Sciatic nerve (tissue), 2 donors: Measurements from ENCODE around the gene CAMK2B. TPM values are rescaled to one million over a fixed set of nuclear protein-coding genes. Genes with fewer than 3 reads are reported as not detected.
A peak's percentile ranks its signal among the peaks of the same experiment; 100 is the strongest.

Experiments
- ATAC-seq: fragments of 200-7000 bp; cut with Tn5 transposase; one replicate; pipeline ENCODE4 v1.9.1; 2020; ENCODE audit warnings: mild to moderate bottlenecking, moderate library complexity
- DNase-seq: peaks from one replicate; pipeline ENCODE4 v3.0.0-alpha.2; 2020; ENCODE audit warnings: low spot score
- intact Hi-C: fragments of 100-400 bp; cut with DNase I; formaldehyde crosslinking; loops from one replicate; pipeline ENCODE4 v1.14.2; 2022
- total RNA-seq: library from RNA; stranded (reverse); fragmentation: NEBNext Ultra II Directional; extraction: Animal tissue kit (Norgen Biotek cat#: 25700); gene quantifications from one replicate; pipeline ENCODE4 v1.2.1, GENCODE V29; 2021
- donor health status: DM: no; HTN: no; CAD: no.
- donor health status: DM: no; HTN: no; CAD: no.

CAMK2B gene
- total RNA-seq = 26.9 TPM

DNA sequence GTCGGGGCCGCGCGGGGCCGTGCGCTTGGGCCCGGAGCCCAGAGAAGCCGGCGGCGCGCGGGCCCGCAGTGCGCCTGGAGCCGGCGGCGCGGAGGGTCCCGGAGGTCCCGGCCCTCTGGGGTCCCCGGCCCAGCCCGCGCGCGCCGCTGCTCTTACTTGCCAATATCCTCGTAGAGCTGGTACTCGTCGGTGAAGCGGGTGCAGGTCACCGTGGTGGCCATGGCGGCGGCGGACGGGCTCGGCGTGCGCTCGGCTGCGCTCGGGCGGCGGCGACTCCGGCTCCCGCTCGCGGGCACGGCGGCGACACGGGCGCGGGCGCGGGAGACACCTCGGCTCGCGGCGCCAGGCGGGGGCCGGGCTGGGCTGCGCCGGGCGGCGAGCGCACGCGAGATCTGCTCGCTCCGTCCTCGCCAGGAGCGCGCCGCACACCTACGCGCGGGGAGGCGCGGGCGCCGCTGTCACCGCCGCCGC, at the start of gene CAMK2B:
Gene CAMK2B (minus strand): TSS at position 394 of the 471 bp plus-strand sequence. CDS start 173 bp downstream, at position 221.
- intact Hi-C loops = no loop called here
- DNase-seq (no peak), ATAC-seq (no peak)

DNA sequence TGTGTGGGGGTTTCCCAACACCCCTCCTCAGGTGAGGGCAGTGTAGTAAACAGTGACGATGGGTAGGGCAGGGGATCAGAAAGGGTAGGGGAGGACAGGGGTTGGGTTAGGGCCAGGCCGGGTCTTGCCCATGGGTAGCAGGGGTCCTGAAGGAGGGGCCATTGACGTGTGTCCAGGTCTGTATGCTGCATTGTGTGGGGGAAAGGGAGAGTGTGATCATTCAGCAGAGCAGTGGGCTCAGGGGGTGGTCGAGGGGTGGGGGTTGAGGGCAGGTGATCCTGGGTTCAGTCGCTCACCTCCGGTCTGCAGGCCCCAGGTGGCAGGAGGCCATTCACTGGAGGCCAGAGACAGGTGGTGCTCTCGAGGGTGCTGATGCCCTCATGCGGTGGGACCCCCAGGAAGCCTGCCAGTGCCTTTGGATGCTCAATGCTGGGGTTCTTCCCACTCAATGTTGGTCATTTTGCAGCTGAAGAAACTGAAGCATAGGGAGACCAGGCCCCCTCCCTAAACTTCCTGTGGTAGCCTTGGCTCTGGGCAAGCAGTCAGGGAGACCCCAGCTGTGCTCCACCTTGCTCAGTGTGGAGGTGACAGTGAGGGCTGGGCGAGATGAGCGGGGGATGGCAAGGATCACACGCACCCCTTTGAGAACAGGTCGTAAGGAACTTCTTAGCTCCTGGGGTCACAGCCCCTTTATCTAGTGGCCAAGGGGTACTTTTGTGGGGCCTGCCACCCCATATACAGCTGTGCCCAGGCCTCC, 48.8 kb upstream of the CAMK2B start:
- intact Hi-C loops = no loop called here
- no peak for DNase-seq
- ATAC-seq = no peak

DNA sequence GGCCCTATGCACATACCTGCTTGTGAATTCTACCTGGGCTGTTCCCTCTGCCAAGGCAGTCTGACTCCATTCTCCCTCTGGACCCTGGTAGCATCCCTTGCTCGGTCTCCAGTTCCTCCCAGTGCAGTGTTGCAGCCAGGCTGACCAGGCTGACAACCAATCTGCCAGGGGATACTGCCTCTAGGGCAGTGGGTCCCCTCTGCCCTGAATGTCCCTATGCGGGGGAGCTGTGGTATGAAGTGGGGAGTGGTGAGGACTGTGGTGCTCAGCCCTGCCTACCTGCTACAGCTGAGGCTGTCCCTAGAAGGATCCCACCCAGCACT, 48.0 kb upstream of the CAMK2B start:
- DNase-seq (no peak), ATAC-seq (no peak)
- intact Hi-C loops = no loop called here

DNA sequence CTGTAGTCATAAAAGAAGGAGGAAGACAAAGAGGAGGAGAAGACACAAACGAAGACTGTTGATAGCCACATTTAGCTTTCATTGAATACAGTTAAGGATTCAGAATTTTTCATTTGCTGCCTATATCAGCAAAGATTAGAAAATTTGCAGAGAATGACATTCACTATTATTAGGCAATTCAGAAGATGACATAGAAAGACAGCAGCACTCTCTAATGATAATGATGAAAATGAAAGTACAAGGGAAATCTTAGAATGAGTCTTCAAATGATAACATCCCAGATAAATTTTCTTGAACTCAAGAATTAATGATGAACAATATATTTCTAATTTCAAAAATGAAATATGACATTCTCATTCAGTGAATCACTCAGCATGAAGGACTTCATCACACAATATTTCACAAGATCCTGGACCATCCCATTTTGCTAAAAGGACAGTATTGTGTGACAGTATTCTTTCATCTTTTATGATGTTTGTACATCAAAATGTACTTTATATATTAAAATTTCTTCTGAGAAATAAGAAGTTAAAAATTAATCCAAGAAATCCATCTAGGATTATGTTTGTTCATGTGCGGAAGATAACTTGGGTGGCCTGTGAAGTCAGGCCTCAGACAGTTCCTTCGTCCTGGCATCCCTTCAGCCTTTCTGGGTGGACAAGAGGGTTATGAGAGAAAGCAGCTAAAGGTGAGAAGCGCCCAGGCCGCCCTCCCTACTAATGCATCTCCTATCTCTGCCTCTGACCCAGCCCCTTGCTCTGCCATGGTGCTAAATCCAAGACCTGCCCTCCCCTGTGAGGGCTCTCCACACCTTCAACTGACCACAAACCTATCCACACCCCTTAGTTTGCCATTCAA, 47.4 kb upstream of the CAMK2B start:
- no peak for ATAC-seq
- intact Hi-C loops = no loop called here

DNA sequence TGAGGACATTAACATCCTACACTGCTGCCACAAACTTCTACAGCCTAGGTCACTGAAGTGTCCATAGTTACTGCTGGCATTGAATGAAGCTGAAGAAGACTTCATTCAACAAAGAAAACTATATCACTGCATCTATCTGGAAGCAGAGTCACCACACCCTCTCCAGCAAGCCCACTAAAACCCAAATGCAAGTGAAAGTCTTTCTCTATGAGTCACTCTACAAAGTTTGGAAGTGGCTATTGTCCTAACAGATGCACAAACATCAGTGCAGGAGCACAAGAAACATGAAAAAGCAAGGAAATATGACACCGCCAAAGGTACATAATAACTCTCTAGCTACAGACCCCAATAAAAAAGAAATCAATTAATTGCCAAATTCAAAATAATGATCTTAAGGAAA, 43.5 kb upstream of the CAMK2B start:
- intact Hi-C loops = no loop called here
- DNase-seq (no peak), ATAC-seq (no peak)

More for the DNA sequence above, 47.4 kb upstream of the CAMK2B start:
- no peak for DNase-seq

DNA sequence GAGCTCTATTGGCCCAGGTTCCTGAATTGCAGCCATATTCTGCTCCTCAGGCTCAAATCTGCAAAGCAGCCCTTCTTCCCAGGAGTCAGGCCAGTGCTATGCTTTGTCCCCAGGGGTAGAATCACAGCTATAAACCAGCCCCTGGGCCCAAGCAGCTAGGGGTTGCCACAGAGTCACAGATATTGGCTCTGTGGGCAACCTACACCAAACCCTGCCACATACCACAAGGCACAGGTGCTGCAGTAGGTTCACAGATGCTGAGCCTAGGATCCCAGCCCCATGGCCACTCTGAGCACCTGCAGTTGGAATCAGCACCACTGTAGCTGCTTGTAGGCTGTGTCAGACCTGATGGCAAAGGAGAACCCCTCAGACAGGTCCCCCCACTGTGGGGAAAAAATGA, 43.1 kb upstream of the CAMK2B start:
- no peak for ATAC-seq
- intact Hi-C loops = no loop called here
- no peak for DNase-seq

DNA sequence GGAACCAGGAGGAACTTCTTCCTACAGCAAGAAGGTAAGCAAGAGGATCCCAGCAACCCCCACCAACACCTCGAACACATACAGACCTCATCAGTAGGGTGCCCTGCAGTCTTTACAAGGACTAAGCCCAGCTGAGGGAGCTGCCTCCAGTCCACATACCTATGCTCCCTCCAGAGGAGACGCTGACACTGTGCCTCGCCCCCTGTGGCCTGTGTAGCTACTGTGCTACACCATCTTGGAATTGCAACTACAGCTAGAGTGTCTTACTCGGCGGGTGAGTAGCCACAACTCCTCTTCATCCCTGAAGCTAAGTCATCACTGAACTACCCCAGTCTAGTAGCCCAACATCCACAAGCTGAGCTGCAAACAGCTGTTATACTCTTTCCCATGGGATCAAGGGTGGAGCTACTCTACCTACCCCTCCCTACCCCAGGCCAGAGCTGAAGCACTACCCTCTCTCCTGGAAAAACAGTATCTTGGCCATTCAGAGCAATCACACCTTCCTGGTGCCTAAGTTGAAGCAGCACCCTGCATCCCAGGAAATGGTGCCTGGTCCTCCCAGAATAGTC, 42.2 kb upstream of the CAMK2B start:
- DNase-seq = no peak
- intact Hi-C loops = no loop called here
- no peak for ATAC-seq

DNA sequence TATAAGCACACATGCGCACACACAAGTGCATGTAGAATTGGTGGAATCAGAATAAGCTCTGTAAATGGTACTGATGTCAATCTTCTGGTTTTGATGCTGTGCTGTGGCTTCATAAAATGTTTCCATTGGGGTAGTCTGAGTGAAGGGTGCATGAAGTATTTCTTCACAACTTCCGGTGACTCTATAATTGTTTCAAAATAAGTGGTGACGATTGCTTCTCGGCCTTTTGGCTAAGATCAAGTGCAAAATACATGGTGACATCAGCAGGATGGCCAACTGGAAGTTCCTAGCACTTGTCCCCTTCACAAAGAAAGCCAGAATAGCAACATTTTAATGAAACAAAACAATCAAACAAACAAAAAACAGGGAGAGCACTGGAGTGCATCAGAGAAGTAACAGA, 41.6 kb upstream of the CAMK2B start:
- intact Hi-C loops = no loop called here
- ATAC-seq (no peak), DNase-seq (no peak)

DNA sequence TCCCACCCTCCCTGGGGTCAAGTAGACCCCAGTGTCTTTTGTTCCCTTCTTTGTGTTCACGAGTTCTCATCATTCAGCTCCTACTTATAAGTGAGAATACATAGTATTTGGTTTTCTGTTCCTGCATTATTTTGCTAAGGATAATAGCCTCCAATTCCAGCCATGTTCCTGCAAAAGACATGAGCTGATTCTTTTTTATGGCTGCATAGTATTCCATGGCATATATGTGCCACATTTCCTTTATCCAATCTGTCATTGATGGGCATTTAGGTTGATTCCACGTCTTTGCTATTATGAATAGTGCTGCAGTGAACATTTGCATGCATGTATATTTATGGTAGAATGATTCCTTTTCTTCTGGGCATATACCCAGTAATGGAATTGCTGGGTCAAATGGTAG, 28.3 kb upstream of the CAMK2B start:
- ATAC-seq (no peak), DNase-seq (no peak)
- intact Hi-C loops = no loop called here

DNA sequence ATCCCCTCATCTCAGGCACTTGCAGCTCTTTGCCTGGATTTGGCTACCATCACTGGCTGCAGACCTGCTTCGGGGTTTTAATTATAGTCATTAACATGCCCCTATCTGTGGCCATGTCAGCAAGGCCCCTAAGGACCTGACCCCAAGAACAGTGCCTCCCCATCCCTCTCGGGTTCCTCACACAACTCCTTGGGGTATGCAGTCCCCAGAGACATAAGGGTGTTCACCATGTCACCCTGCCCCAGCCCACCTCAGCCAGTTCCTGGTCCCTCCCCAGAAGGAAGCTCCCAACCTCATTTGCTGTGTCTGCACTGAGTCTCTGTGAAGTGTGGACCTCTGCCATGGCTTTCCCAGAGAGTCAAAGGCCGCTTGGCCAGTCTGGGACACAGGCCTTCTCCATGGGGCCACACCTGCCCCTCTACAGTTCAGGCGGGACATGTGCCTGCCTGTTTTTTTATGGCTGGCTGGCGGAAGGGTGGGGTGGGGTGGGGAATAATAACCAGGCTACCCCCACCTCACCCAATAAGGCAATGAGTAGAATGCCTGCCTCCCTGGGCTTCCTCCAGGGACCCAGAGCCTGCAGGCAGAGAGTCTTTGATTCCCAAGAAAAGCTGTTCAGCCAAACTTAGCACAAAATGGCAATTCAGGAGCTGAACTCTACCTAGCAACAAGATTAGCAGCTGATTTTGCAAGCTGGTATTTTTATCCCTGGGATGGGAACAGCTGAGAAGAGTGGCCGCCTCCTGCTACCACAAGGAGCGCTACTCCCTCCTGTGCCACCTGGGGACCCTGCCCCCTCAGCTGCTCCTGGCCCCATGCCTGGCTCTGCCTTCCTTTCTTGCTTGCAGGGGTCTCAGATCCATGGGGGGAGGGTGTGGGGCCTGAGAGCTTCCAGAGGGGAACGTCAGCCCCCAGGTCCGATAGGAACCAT, 23.7 kb upstream of the CAMK2B start:
- intact Hi-C loops = no loop called here
- DNase-seq (no peak), ATAC-seq (no peak)

DNA sequence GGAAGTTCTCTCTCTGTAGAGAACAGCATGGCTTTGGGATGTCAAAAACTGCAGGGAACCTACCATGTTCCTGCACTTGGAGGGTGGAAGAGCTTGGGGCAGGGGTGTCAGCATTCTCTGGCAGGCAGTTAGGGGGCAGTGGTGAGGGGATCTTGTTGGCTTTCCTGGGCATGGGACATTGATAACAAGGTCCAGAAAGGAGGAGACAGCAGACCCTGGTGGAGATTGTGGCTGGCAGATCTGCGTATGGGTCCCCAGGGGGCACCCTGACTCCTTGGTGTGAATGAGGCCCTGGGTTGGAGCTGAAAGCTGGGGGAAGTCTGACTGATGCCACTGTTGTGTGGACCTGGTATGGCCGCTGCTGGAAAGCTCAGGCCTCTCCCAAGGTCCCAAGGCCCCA, 22.9 kb upstream of the CAMK2B start:
- DNase-seq = no peak
- intact Hi-C loops = no loop called here
- ATAC-seq = no peak

DNA sequence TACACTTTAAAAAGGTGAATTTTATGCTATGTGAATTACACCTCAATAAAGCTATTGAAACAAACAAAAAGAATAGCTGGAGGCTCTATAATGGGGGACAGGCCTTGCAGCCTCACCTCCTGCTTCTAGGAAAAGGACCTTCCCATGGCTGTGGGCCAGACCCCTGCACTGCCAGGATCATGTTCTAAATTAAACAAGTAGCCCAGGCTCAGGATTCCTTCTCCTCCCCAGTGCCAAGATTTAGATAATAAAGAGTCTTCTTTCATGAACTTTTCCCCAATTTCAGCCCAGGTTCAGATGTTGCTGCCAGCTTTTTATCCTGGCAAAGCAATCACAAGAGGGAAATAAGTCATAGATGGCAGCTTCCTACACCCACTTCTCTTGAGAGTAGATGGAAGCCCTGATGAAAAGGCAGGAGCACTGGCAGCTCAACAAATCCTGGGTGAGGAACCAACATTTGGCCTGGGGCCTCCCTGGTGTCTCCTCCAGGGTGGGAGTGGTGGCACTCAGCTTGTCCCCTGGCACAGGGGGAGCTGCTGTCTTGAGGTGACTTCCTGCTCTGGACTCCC, 22.2 kb upstream of the CAMK2B start:
- DNase-seq (no peak), ATAC-seq (no peak)
- intact Hi-C loops = no loop called here

DNA sequence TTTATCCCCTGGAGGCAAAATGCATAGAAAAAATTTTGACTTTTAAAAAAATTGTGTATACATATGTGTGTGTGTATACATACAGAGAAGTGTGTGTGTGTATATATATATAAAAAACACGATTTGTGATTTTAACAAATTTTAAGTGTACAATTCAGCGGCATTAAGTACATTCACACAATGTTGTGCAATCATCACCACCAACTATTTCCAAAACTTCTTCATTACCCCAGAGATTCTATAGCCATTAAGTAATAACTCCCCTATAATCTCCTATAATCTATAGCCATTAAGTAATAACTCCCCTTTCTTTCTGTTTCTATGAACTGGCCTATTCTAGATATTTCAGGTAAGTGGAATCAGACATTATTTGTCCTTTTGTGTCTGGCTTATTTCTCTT, 20.7 kb upstream of the CAMK2B start:
- DNase-seq (no peak), ATAC-seq (no peak)
- intact Hi-C loops = no loop called here

DNA sequence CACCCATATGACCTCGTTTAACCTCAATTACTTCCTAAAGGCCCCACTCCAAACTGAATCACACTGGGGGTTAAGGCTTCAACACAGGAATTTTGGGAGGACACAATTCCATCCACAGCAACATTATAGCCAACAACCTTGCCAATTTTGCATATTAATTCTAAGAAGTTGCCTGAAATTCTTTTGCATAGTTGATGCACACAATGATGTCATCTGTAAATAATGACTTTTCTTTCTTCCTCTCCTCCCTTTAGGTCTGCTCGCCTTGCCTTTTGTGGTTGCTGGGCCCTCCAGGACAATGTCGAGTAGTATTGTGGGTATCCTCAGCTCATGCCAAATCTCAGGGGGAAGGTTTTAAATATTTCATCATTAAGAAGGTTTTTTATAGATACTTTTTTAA, 16.0 kb upstream of the CAMK2B start:
- intact Hi-C loops = no loop called here
- ATAC-seq (no peak), DNase-seq (no peak)

DNA sequence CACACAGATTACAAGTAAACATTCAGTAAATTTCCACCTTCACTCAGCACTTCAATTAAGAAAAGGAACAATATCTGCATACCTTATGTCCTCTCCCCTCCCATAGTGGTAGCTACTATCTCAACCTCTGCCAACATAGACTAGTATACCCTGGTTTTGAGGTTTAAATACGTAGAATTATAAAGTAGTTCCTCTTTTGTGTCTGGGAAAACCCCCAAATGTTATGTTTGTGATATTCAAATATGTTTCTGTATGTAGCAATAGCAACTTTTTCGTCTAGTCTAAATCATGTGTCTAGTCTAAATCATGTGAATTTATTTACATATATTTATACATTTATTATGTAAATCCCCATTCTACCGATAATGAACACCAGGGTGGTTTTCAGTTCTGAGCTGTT, 13.2 kb upstream of the CAMK2B start:
- DNase-seq (no peak), ATAC-seq (no peak)
- intact Hi-C loops = no loop called here

DNA sequence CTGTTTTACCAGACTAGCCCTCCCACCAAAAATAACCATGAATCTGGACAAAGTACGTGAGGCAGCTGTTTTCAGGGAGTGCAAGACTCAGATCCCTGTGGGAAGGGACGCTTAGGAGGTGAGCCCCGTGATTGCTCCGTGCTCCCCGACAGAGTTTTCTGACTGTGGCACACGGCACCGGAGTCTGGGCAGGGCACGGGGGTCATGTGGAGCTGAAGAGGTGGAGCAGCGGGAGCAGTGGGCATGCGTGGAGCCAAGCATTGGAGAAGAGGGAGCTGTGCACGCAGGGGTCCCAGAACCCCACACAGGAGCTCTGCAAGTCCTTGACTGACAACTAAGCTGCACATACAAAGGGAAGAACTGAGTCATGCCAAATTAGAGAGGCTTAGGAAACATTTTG, 11.1 kb upstream of the CAMK2B start:
- intact Hi-C loops = no loop called here
- no peak for ATAC-seq
- no peak for DNase-seq

DNA sequence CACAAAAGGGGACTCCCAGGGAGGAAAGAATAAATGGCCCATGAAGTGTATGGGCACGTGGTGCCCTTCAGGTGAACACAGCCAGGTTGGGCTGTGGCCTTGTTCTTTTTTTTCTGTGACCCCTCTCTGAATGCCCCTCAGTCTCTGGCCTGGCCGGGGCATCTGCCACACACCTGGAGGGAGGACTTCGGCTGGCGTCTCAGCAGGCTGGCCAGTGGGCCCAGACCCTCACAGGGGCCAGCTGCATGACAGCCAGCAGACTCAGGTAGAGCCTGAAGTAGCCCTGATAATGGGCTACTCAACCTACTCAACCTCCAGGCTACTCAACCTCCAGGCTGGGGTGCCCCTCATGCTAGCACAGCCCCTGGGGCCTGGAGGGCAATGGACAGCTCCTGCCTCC, 9.8 kb upstream of the CAMK2B start:
- no peak for DNase-seq
- intact Hi-C loops = no loop called here
- ATAC-seq = no peak

DNA sequence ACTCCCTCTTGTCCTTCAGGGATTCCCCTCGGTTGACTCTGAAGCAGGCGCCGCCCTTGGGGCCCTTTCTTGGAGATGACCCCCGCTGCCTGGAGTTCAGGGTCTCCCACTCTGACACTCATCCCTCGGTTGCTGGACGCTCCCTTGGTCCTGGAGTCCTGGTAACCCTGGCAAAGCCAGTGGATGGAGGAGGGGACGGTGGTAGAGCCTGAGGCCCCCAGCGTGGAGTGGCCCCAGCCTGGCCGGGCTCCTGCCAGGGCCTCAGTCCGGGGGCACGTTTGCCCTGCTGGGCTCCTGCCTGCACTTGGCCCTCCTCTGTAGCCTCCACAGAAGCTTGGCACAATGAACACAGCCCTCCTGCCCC, 9.3 kb upstream of the CAMK2B start:
- DNase-seq = no peak
- ATAC-seq = peak; percentile 46
- intact Hi-C loops = no loop called here
